K562 (cell line): Measurements from ENCODE around the gene GHITM. TPM values are rescaled to one million over a fixed set of nuclear protein-coding genes. Genes with fewer than 3 reads are reported as not detected.
A peak's percentile ranks its signal among the peaks of the same experiment; 100 is the strongest.
"Not testable (repeated sequence)": the region's sequence is repeated elsewhere in the genome, so short reads cannot be mapped to it uniquely, and the experiment has no call there.

Source experiments
- ATAC-seq: fragments of 200-7000 bp; cut with Tn5 transposase; 3 replicates; pipeline ENCODE4 v1.9.1; 2020; ENCODE audit warnings: moderate library complexity
- BruUV-seq: library from RNA; stranded (reverse); fragments of 400-500 nt; replicated peaks from 2 replicates; lab custom pipeline; 2021; lab: Mats Ljungman, UMichigan
- CTCF ChIA-PET: fragments of 300-600 bp; formaldehyde crosslinking; extraction: SDS; loops from one replicate; lab custom pipeline; 2021; ENCODE audit warnings: low intra/inter-chr PET ratio; lab: Yijun Ruan, JAX
- POLR2A ChIA-PET: fragments of 300-600, 350-650 bp; sonication (Branson Sonifier 250); formaldehyde crosslinking; extraction: SDS; loops from one replicate; lab custom pipeline; 2021; ENCODE audit warnings: antibody characterized with exemption, inconsistent platforms; lab: Yijun Ruan, JAX
- DNase-seq, 4 experiments: peaks; one replicate each; pipeline versions ENCODE4 v3.0.0 to v3.0.0-alpha.2; 2011 to 2018; ENCODE audit warnings: low spot score in 3 of 4, mixed read lengths in 3 of 4; ENCODE audit errors: extremely low read depth in 1 of 4
- FAIRE-seq: peaks from 2 replicates; lab custom pipeline; 2011; peaks lifted over from hg19 to GRCh38; lab: Jason Lieb, UNC
- H2AFZ ChIP-seq: 2 replicates; pipeline ENCODE4 v1.6.0; 2011; ENCODE audit warnings: low read depth, low read length, control low read depth, inconsistent platforms
- H3K27ac ChIP-seq: fragments of 200-600 bp; 3 replicates; pipeline ENCODE4 v1.8.0; 2011; ENCODE audit warnings: low read depth, mild to moderate bottlenecking, control low read depth, inconsistent platforms, low read length, moderate library complexity, mixed read lengths; ENCODE audit errors: extremely low read depth
- H3K27me3 ChIP-seq, 2 experiments: fragments of 300-600 bp in 1 of 2; 2 replicates in 1 of 2; 3 replicates in 1 of 2; pipeline versions ENCODE4 v1.6.0 to v1.8.0; 2011; ENCODE audit warnings: inconsistent platforms in 2 of 2, low read length in 2 of 2, mild to moderate bottlenecking in 1 of 2, mixed read lengths in 1 of 2, moderate library complexity in 1 of 2; ENCODE audit not compliant: control insufficient read depth in 2 of 2, insufficient read depth in 2 of 2
- H3K36me3 ChIP-seq: fragments of 300-600 bp; 3 replicates; pipeline ENCODE4 v1.8.0; 2011; ENCODE audit warnings: mild to moderate bottlenecking, low read length, inconsistent platforms; ENCODE audit not compliant: control insufficient read depth, insufficient read depth
- H3K4me1 ChIP-seq, 2 experiments: fragments of 200-600 bp in 1 of 2; replicated peaks in 1 of 2; 2 replicates in 1 of 2; 3 replicates in 1 of 2; pipeline versions ENCODE4 v1.5.1 to v1.8.0; 2011; ENCODE audit warnings: inconsistent platforms in 2 of 2, low read length in 2 of 2, mild to moderate bottlenecking in 1 of 2, mixed read lengths in 1 of 2, moderate library complexity in 1 of 2; ENCODE audit not compliant: control insufficient read depth in 2 of 2, insufficient read depth in 2 of 2
- H3K4me2 ChIP-seq: 2 replicates; pipeline ENCODE4 v1.6.1; 2011; ENCODE audit warnings: low read length, control low read depth, inconsistent platforms, mixed read lengths; ENCODE audit not compliant: insufficient read depth
- H3K4me3 ChIP-seq: fragments of 200-600 bp; sonication (generic), shearing (Covaris generic); 2 replicates; pipeline ENCODE4 v1.5.1; 2016; ENCODE audit warnings: control low read depth, inconsistent platforms
- H3K79me2 ChIP-seq: fragments of 200-600 bp; 3 replicates; pipeline ENCODE4 v1.8.0; 2011; ENCODE audit warnings: low read length, inconsistent platforms; ENCODE audit not compliant: control insufficient read depth, insufficient read depth
- H3K9ac ChIP-seq, 2 experiments: 2 replicates each; pipeline versions ENCODE4 v1.6.0 to v1.6.1; 2011; ENCODE audit warnings: low read depth in 2 of 2, low read length in 2 of 2, control low read depth in 1 of 2, inconsistent platforms in 1 of 2, mild to moderate bottlenecking in 1 of 2, mixed read lengths in 1 of 2; ENCODE audit not compliant: insufficient read depth in 1 of 2
- H3K9me1 ChIP-seq: one replicate; pipeline ENCODE4 v1.6.0; 2011; ENCODE audit warnings: inconsistent platforms, mild to moderate bottlenecking, low read length, moderate library complexity; ENCODE audit not compliant: control insufficient read depth, insufficient read depth
- H3K9me3 ChIP-seq: replicated peaks from 2 replicates; pipeline ENCODE4 v1.5.1; 2011; ENCODE audit warnings: low read depth, low read length, inconsistent platforms; ENCODE audit not compliant: control insufficient read depth, insufficient read depth
- H4K20me1 ChIP-seq: replicated peaks from 2 replicates; pipeline ENCODE4 v1.6.1; 2011; ENCODE audit warnings: low read length, inconsistent platforms, mixed read lengths; ENCODE audit not compliant: control insufficient read depth, insufficient read depth
- TAL1 ChIP-seq: fragments of 450-650 bp; IDR thresholded peaks from 2 replicates; pipeline ENCODE4 v1.6.1; 2016; ENCODE audit warnings: mild to moderate bottlenecking
- WGBS: fragments of 100-300 bp; shearing (Covaris generic); methylation state at CpG from one replicate; pipeline ENCODE4 v1.1.6; 2016; ENCODE audit warnings: low coverage, mixed read lengths; ENCODE audit not compliant: insufficient coverage; ENCODE audit errors: missing lambda C conversion rate; 5-methylcytosine and 5-hydroxymethylcytosine counted together
- in situ Hi-C: fragments of 300-500 bp; cut with MboI; formaldehyde crosslinking; loops from 4 replicates; pipeline ENCODE4 v1.15.0; 2018; ENCODE audit warnings: inconsistent platforms, mixed read lengths
- intact Hi-C: fragments of 100-400 bp; cut with micrococcal nuclease; formaldehyde crosslinking; loops from 2 replicates; pipeline ENCODE4 v1.14.2; 2022
- polyA plus RNA-seq, 8 experiments: library from polyadenylated mRNA; depleted of rRNA in 4 of 8; stranded (reverse) in 5 of 8; unstranded in 3 of 8; fragments of >200 nt; fragmentation: Nextera tagmentation in 2 of 8; fragmentation: Illumina TruSeq in 1 of 8; extraction: Ambion mirVana in 2 of 8; extraction: Trizol in 1 of 8; gene quantifications; 2 replicates each; pipeline versions ENCODE4 v1.2.1 to v1.2.3, GENCODE V29; 2011 to 2014; ENCODE audit warnings: inconsistent platforms in 1 of 8, missing spikeins in 1 of 8
- total RNA-seq, 7 experiments: library from RNA; depleted of rRNA in 6 of 7; stranded (reverse); fragments of >200 nt in 6 of 7; fragmentation: Illumina TruSeq in 2 of 7; extraction: Trizol in 2 of 7; gene quantifications; 2 replicates each; pipeline versions ENCODE4 v1.2.1 to v1.2.3, GENCODE V29; 2011 to 2021; ENCODE audit warnings: low replicate concordance in 1 of 7
- TF ChIP-seq, protein P1 (sequence below): sonication (generic); formaldehyde crosslinking; IDR thresholded peaks from 2 replicates; pipeline ENCODE4 v1.8.0; 2022; ENCODE audit warnings: mild to moderate bottlenecking, missing genetic modification reagents

GHITM gene
- total and polyA plus RNA-seq, 9 of the 15 experiments (the other 6 are each of a cell fraction or from before 2014, with no cell fraction given), result 322 to 1,258 (median 386) TPM

DNA sequence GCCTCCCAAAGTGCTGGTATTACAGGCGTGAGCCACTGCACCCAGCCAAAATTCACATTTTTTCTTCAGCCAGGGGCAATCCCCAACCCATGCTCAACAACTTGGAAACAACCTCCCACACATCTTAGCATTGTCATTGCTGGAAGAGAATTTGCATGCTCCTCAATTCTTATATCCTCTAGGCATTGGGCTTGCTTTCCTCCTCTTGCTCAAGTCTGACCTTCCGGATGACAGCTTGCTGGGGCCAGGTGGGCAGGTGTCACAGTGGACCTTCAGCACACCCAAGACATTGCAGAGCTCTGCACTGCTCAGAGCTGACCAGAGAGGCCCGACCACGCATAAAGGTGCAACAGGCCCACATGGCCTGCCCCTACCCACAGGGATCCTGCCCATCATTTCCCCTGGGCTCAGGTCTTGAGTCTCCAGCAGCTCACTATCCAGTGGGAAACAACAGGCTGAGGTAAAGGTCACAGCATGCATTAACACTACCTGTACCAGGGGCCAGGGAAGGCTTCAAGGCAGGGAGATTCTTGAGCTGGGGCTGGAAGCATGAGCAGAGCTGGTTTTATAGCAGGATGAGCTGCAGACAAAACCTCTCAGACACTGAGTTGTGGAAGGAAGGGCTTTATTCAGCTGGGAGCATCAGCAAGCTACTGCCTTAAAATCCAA is 27.4 kb downstream of the GHITM start:
- no peaks in the 10 kb centered on the region for H3K79me2 ChIP-seq
- H3K27me3 ChIP-seq, result peaks cover 23 to 31% of the 10 kb centered on the region in 2 experiments
- H3K4me1 ChIP-seq, result no peaks in the 10 kb centered on the region
- ATAC-seq, result no peak
- in situ Hi-C loops (no loop called here), intact Hi-C loops (no loop called here)
- H3K4me3 ChIP-seq, result no peak overlapping the region
- no peak overlapping the region for H3K27ac ChIP-seq
- no peak overlapping the region for H2AFZ ChIP-seq
- TF ChIP-seq, protein P1, sequence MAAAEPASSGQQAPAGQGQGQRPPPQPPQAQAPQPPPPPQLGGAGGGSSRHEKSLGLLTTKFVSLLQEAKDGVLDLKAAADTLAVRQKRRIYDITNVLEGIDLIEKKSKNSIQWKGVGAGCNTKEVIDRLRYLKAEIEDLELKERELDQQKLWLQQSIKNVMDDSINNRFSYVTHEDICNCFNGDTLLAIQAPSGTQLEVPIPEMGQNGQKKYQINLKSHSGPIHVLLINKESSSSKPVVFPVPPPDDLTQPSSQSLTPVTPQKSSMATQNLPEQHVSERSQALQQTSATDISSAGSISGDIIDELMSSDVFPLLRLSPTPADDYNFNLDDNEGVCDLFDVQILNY (CRISPR knock-in tag), result no peak
- TF ChIP-seq TAL1, result no peak
- no peaks in the 10 kb centered on the region for H3K36me3 ChIP-seq
- POLR2A ChIA-PET, result interaction anchor here (1.1 kb wide), 1 partner anchor 19 kb away, joined by 3 read pairs; no protein-coding TSS in a partner anchor
- 0 out of 2 replicates have a peak, but pooled peaks cover 1% of the 10 kb centered on the region for H3K9me3 ChIP-seq
- no peaks in the 10 kb centered on the region for H3K9me1 ChIP-seq
- no peak overlapping the region for H3K9ac ChIP-seq
- BruUV-seq, result no TSS peak
- no peak overlapping the region for H3K4me2 ChIP-seq
- WGBS, result 0% methylated on average over 4 of the region's 4 CpGs
- no peak for DNase-seq
- no peaks in the 10 kb centered on the region for H4K20me1 ChIP-seq
- CTCF ChIA-PET, result no interaction called here
- no peak for FAIRE-seq

DNA sequence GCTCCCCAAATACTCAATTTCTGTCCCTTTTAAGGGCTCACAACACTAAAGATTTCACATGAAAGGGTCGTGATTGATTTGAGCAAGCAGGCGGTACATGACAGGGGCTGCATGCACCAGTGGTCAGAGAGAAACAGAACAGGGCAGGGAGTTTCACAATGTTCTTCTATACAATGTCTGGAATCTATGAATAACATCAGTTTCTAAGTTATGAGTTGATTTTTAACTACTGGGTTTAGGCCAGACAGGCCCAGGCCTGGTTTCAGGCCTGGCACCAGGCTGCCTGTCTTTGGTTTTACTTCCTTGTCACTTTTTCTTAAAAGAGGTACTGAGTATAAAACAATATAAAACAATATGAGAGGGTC is 28.0 kb downstream of the GHITM start:
- H3K4me2 ChIP-seq, H3K79me2 ChIP-seq, H3K9me1 ChIP-seq, in situ Hi-C loops, H3K36me3 ChIP-seq, H3K4me3 ChIP-seq, ATAC-seq, DNase-seq, H3K27ac ChIP-seq, H3K4me1 ChIP-seq, H3K9me3 ChIP-seq, H3K9ac ChIP-seq, intact Hi-C loops, CTCF ChIA-PET, BruUV-seq, H2AFZ ChIP-seq, H4K20me1 ChIP-seq, FAIRE-seq: not testable (repeated sequence)
- POLR2A ChIA-PET, result interaction anchor here (1.1 kb wide), 1 partner anchor 19 kb away, joined by 3 read pairs; no protein-coding TSS in a partner anchor
- WGBS, result 6% methylated on average over 2 of the region's 2 CpGs
- H3K27me3 ChIP-seq, result peaks cover 20 to 30% of the 10 kb centered on the region in 2 experiments

DNA sequence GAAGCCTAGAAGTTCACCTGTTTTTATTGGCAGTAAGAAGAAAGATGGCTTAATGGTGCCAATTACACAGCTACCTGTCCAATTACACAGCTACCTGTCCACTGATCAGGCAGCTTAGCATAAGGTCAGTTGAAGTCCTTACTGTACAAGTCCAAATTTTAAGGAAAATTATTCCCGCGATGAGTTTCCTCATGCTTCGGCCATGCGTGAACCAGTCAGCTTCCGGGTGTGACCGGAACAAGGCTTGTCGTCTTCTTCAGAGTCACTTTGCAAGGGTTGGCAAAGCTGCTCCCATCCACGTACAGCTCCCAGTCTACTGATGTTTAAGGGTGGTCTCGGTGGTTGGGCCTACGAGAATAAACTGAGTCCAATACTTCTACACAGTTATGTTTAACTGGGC is 29.1 kb downstream of the GHITM start:
- BruUV-seq, DNase-seq, H3K79me2 ChIP-seq, intact Hi-C loops, in situ Hi-C loops, FAIRE-seq, H3K4me1 ChIP-seq, CTCF ChIA-PET, H3K27ac ChIP-seq, H3K9me3 ChIP-seq, ATAC-seq, H3K36me3 ChIP-seq, H3K4me2 ChIP-seq, H3K9me1 ChIP-seq, H3K9ac ChIP-seq, H4K20me1 ChIP-seq, H3K4me3 ChIP-seq: not testable (repeated sequence)
- H2AFZ ChIP-seq, result peak overlapping the region; percentile 32; the same call in 1 of the 2 replicates
- H3K27me3 ChIP-seq, result peaks cover 28 to 36% of the 10 kb centered on the region in 2 experiments
- POLR2A ChIA-PET, result interaction anchor here (0.7 to 1.8 kb wide), 3 partner anchors 10 to 43 kb away, joined by 3 to 9 read pairs (median 5); no protein-coding TSS in a partner anchor
- WGBS, result 26% methylated on average over 10 of the region's 10 CpGs
